MM.1S (cell line): ENCODE results near the gene FBXL4.

Source experiments
- DNase-seq: peaks from one replicate; pipeline ENCODE4 v3.0.0-alpha.2; 2015
- H2AFZ ChIP-seq: fragments of 300-600 bp; sonication (generic); 2 replicates; pipeline ENCODE4 v1.6.0; 2016; ENCODE audit warnings: antibody characterized with exemption, low read length
- H3F3A ChIP-seq: fragments of 300-600 bp; sonication (generic); 2 replicates; pipeline ENCODE4 v1.6.1; 2016; ENCODE audit warnings: mild to moderate bottlenecking, antibody characterized with exemption, low read length, moderate library complexity, mixed read lengths; ENCODE audit not compliant: insufficient read depth
- H3K27ac ChIP-seq: fragments of 300-600 bp; sonication (generic); 2 replicates; pipeline ENCODE4 v1.5.1; 2016; ENCODE audit warnings: mild to moderate bottlenecking, low read length
- H3K27me3 ChIP-seq: fragments of 300-600 bp; sonication (generic); replicated peaks from 2 replicates; pipeline ENCODE4 v1.6.0; 2016; ENCODE audit warnings: low read length; ENCODE audit not compliant: insufficient read depth
- H3K36me3 ChIP-seq: fragments of 300-600 bp; sonication (generic); replicated peaks from 2 replicates; pipeline ENCODE4 v1.6.1; 2016; ENCODE audit warnings: mild to moderate bottlenecking, low read length, mixed read lengths; ENCODE audit not compliant: insufficient read depth
- H3K4me1 ChIP-seq: fragments of 300-600 bp; sonication (generic); 2 replicates; pipeline ENCODE4 v1.6.1; 2016; ENCODE audit warnings: low read length, mixed read lengths
- H3K4me2 ChIP-seq: fragments of 300-600 bp; sonication (generic); 2 replicates; pipeline ENCODE4 v1.6.0; 2016; ENCODE audit warnings: low read depth, low read length
- H3K4me3 ChIP-seq: fragments of 300-600 bp; sonication (generic); 2 replicates; pipeline ENCODE4 v1.5.1; 2016; ENCODE audit warnings: low read length, mixed read lengths
- H3K79me2 ChIP-seq: fragments of 300-600 bp; sonication (generic); 2 replicates; pipeline ENCODE4 v1.6.1; 2016; ENCODE audit warnings: mixed run types, low read length, mixed read lengths
- H3K9ac ChIP-seq: fragments of 300-600 bp; sonication (generic); 2 replicates; pipeline ENCODE4 v1.6.1; 2016; ENCODE audit warnings: low read length, mixed read lengths
- H3K9me2 ChIP-seq: fragments of 300-600 bp; sonication (generic); replicated peaks from 2 replicates; pipeline ENCODE4 v1.6.1; 2016; ENCODE audit warnings: mild to moderate bottlenecking, low read length, mixed read lengths; ENCODE audit not compliant: insufficient read depth
- H3K9me3 ChIP-seq: fragments of 300-600 bp; sonication (generic); replicated peaks from 2 replicates; pipeline ENCODE4 v1.6.1; 2016; ENCODE audit warnings: mild to moderate bottlenecking, low read length, mixed read lengths; ENCODE audit not compliant: insufficient read depth
- H4K20me1 ChIP-seq: fragments of 300-600 bp; sonication (generic); 2 replicates; pipeline ENCODE4 v1.6.1; 2016; ENCODE audit warnings: mild to moderate bottlenecking, low read length, moderate library complexity, mixed read lengths; ENCODE audit not compliant: insufficient read depth
- EZH2 ChIP-seq: fragments of 300-600 bp; sonication (generic); optimal IDR thresholded peaks from 2 replicates; pipeline ENCODE3; 2017; ENCODE audit warnings: low read depth, mild to moderate bottlenecking, antibody characterized with exemption, low read length, mixed read lengths
- EZH2phosphoT487 ChIP-seq: fragments of 300-600 bp; sonication (generic); IDR thresholded peaks from 2 replicates; pipeline ENCODE4 v1.6.1; 2018; ENCODE audit warnings: antibody characterized with exemption, low read length
- TF ChIP-seq, protein P1 (sequence below): fragments of 300-600 bp; sonication (generic); IDR thresholded peaks from 2 replicates; pipeline ENCODE4 v1.5.1; 2016; ENCODE audit warnings: antibody characterized with exemption, low read length, mixed read lengths

The FBXL4 gene

DNA sequence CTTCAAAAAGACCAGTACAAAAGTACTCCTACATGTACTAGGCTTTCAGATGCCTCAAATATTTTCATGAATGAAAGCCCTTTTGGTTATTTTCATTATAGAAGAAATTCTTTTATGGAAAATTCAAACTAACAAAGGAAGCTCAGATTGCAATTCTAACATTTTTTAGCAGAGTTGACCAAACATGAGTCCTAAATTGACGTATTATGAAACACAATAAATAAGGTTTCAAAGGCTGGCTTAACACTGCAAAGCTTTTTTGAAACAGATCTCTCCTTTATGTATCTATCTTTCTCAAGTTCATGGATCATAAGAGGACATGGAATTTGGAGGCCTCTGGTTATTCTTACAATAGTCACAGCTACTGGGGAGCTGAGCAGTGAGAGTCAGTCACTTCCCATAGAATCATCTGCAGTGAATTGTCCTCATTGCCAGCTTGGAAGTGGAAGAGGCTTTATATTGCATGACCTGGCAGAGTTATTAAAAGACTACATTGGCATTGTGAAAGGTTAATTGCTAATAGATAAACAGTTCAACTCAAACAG, 38.4 kb upstream of the FBXL4 start:
- no peaks in the 10 kb centered on the region for H3K9me3 ChIP-seq
- no peak overlapping the region for H3K4me2 ChIP-seq
- no peak for DNase-seq
- H4K20me1 ChIP-seq, result no peaks in the 10 kb centered on the region
- no peaks in the 10 kb centered on the region for H3F3A ChIP-seq
- H3K27me3 ChIP-seq, result no peaks in the 10 kb centered on the region
- no peaks in the 10 kb centered on the region for H3K4me1 ChIP-seq
- H3K27ac ChIP-seq, result no peak overlapping the region
- H3K9me2 ChIP-seq, result no peaks in the 10 kb centered on the region
- no peak overlapping the region for H2AFZ ChIP-seq
- TF ChIP-seq EZH2phosphoT487 (no peak), EZH2 (no peak)
- TF ChIP-seq, protein P1, sequence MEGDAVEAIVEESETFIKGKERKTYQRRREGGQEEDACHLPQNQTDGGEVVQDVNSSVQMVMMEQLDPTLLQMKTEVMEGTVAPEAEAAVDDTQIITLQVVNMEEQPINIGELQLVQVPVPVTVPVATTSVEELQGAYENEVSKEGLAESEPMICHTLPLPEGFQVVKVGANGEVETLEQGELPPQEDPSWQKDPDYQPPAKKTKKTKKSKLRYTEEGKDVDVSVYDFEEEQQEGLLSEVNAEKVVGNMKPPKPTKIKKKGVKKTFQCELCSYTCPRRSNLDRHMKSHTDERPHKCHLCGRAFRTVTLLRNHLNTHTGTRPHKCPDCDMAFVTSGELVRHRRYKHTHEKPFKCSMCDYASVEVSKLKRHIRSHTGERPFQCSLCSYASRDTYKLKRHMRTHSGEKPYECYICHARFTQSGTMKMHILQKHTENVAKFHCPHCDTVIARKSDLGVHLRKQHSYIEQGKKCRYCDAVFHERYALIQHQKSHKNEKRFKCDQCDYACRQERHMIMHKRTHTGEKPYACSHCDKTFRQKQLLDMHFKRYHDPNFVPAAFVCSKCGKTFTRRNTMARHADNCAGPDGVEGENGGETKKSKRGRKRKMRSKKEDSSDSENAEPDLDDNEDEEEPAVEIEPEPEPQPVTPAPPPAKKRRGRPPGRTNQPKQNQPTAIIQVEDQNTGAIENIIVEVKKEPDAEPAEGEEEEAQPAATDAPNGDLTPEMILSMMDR, result no peak
- no peaks in the 10 kb centered on the region for H3K36me3 ChIP-seq
- no peak overlapping the region for H3K4me3 ChIP-seq
- H3K79me2 ChIP-seq, result no peaks in the 10 kb centered on the region
- H3K9ac ChIP-seq, result no peak overlapping the region

GRCh38 chr6:98985391-98985790, 37.6 kb upstream of the FBXL4 start:
- Histone ChIP-seq H3K9me3 (no peaks in the 10 kb centered on the region), H3K79me2 (no peaks in the 10 kb centered on the region), H3K4me2 (no peak overlapping the region), H3K4me3 (no peak overlapping the region), H4K20me1 (no peaks in the 10 kb centered on the region), H2AFZ (no peak overlapping the region), H3K27me3 (no peaks in the 10 kb centered on the region), H3K36me3 (no peaks in the 10 kb centered on the region), H3K9me2 (no peaks in the 10 kb centered on the region), H3K4me1 (no peaks in the 10 kb centered on the region), H3F3A (no peaks in the 10 kb centered on the region), H3K9ac (no peak overlapping the region), H3K27ac (no peak overlapping the region)
- TF ChIP-seq EZH2phosphoT487 (no peak), EZH2 (no peak)
- TF ChIP-seq, protein P1, result no peak
- DNase-seq, result no peak

DNA sequence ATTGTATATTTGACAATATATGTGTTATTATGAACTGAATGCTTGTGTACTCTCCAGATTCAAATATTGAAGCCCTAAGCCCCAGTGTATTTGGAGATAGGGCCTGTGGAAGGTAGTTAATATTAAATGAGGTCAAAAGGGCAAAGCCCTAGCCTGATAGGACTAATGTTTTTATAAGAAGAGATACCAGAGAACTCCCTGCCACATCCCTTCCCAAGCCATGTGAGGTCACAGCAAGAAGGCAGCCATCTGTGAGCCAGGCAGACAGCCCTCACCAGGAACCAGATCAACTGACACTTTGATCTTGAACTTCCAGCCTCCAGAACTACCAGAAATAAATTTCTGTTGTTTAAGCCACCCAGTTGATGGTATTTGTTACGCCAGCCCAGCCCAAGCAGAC, 36.4 kb upstream of the FBXL4 start:
- Histone ChIP-seq H4K20me1 (no peaks in the 10 kb centered on the region), H3K4me2 (no peak overlapping the region), H3K36me3 (no peaks in the 10 kb centered on the region), H3K9ac (no peak overlapping the region), H3K27me3 (no peaks in the 10 kb centered on the region), H3K4me1 (no peaks in the 10 kb centered on the region), H3K9me2 (no peaks in the 10 kb centered on the region), H3K9me3 (no peaks in the 10 kb centered on the region), H3K27ac (no peak overlapping the region), H2AFZ (no peak overlapping the region), H3F3A (no peaks in the 10 kb centered on the region), H3K4me3 (no peak overlapping the region), H3K79me2 (no peaks in the 10 kb centered on the region)
- TF ChIP-seq EZH2 (no peak), EZH2phosphoT487 (no peak)
- TF ChIP-seq, protein P1, result no peak
- DNase-seq, result no peak
